Left lobe of liver (tissue), 2 donors: ENCODE data around the gene C8G. TPM values are rescaled to one million over a fixed set of nuclear protein-coding genes. Genes with fewer than 3 reads are reported as not detected.

Experiments used
- ATAC-seq: fragments of 200-7000 bp; cut with Tn5 transposase; one replicate; pipeline ENCODE4 v1.9.1; 2020; ENCODE audit warnings: mild to moderate bottlenecking, moderate library complexity
- DNase-seq: peaks from one replicate; pipeline ENCODE4 v3.0.0-alpha.2; 2020; ENCODE audit warnings: low spot score
- total RNA-seq: library from RNA; stranded (reverse); gene quantifications from one replicate; pipeline ENCODE4 v1.2.1, GENCODE V29; 2021
- donor health status: DM: no; HTN: no; CAD: no; lungs with moderate emphysema.
- donor health status: DM: no; HTN: yes; CAD: no.

Gene C8G
- total RNA-seq, 1 donor from 2014 or later, result 411 TPM

DNA sequence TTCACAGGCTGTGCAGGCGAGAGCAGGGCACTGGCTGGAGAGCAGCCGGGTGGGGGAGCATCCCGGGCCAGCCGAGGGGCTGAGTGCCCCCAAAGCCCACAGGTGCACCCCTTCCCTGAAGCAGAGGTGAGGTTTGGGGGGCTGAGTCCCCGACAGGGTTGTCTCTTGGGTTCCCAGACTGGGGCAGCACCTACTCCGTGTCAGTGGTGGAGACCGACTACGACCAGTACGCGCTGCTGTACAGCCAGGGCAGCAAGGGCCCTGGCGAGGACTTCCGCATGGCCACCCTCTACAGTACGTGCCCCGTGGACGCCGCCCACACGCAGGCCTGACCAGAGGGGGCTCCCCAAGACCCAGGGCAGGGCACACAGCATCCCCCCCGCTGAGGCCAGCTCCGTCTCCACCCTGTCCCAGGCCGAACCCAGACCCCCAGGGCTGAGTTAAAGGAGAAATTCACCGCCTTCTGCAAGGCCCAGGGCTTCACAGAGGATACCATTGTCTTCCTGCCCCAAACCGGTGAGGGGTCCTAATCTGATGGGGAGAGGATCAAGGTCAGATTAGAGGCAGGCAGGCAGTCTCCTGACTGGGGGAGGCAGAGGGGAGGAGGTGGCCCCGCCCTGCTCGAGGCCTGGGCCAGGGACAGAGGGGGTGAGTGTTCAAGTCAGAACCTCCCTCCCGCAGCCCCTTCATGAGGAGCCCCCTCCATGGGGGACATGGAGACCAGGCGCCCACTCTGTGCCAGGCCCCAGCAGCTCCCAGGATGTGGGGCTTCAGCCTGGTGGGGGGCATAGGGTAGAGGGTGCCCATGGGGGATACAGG lies 34.9 kb downstream of the C8G start:
- DNase-seq (no peak), ATAC-seq (no peak)

DNA sequence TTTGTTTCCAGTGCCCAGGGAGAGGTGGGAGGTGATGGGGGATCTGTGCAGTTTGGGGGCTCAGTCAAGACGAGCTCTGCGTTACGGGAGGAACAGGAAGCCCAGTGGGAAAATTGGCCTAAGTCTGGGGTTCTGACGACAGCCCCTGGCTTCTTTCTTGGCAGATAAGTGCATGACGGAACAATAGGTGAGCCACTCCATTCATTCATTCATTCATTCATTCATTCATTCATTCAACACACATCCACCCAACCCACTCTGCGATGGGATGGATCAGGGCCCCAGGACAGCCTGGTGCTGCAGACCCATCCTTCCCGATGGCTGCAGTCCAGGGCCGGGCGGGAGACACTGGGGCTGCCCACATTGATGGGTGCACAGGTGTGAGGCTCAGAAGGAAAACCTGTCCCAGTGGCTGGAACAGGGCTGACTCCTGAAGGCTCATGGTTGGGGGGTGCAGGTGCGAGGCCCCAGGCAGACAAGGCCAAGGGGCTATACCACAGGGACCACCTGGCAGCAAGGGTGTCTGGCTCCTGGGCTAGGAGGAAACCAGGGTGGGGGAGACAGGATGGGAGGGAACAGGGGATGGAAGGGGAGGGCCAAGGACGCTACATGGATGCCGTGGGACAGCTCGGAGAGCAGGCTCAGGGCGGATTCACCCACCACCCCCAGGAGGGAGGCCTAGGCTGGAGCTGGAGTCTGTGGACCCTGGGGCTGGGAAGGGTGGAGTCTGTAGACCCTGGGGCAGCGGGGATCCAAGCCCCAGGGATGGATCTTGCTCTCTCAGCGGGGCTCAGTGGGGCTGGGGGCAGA lies 35.8 kb downstream of the C8G start:
- no peak for DNase-seq
- no peak for ATAC-seq

DNA sequence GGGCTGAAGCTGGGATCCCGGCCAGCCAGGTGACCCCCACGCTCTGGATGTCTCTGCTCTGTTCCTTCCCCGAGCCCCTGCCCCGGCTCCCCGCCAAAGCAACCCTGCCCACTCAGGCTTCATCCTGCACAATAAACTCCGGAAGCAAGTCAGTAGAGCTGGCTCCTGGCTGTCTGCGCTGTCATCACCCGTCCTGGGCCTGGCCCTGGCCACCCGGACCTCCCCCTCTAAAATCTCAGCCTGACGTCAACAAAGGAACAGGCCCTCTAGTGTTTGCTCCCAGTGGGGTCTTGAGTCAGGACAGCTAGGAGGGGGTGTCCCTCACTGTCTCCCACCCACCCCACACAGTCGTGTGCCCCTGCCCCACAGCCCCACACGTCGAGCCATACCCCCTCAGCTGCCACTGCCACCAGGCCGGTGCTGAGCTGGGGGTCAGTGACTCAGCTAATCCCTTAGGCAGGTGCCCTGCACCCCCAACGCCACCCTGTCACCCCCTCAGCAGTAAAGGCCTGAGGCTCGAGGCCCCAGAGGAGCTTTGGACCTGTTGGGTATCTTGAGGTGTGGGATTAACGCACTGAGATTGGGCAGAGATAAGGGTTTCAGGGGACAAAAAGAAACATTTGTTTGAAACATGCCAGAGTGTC lies 36.7 kb downstream of the C8G start:
- ATAC-seq (peak; percentile 21), DNase-seq (no peak)

DNA sequence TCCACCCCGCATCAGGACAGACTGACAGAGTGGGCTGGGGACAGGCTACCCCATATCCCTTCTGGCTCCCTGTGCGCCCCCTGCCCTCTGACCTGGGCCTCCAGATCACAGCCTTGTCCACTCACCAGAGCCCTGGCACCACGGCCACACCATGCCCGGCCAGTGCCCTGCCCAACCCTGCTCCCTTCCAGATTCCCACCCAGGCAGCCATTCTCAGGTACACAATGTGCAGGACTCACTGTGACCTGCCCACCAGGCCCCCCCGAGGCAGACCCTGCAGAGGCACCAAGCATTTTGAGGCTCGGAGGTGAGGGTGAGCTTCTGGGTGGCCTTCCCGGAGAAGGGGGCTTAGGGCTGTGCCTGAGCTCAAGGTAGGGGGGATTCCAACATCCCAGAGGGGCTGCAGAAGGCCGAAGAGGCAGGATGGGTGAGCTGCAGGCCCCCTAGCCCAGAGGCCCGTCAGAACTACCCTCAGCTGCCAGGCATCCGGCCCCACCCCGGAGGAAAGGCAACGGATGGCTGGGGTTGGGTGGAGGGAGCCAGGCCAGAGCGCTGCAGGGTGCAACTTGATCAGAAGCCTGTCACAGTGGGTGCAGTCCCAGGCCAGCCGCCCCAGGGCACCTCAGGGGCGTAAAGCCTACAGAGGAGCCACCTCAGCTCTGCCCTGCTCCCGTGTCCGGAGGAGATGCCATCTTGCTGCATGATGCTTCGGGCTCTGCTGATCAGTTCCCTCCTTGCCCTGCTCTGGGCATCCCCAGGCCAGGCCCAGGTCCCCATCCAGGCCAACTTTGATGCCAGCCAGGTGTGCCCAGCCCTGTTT lies 37.4 kb downstream of the C8G start, which contains the start of gene LCNL1:
Gene LCNL1, plus strand, starts transcription at position 762 of the 820 bp plus-strand sequence. CDS start 594 bp downstream, outside the sequence.
- DNase-seq, result no peak
- ATAC-seq, result no peak

DNA sequence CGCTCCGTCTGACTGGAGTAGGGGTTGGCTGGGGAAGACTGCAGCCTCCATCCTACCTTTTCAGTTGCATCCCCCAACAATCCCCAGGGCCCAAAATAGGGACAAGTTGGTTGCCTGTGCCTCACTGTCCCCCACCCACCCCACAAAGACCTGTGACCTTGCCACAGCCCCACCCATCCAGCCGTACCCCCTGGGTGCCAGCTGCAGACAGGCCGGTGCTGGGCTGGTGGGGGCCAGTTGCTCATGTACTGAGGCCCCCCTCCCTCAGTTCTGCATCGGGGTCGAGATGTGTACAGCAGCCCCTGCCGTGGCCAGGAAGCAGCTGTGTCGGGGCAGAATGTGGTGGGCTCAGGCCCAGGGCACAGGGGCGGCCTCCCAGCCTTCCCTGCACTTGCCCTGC lies 38.1 kb downstream of the C8G start:
- DNase-seq, result no peak
- no peak for ATAC-seq

DNA sequence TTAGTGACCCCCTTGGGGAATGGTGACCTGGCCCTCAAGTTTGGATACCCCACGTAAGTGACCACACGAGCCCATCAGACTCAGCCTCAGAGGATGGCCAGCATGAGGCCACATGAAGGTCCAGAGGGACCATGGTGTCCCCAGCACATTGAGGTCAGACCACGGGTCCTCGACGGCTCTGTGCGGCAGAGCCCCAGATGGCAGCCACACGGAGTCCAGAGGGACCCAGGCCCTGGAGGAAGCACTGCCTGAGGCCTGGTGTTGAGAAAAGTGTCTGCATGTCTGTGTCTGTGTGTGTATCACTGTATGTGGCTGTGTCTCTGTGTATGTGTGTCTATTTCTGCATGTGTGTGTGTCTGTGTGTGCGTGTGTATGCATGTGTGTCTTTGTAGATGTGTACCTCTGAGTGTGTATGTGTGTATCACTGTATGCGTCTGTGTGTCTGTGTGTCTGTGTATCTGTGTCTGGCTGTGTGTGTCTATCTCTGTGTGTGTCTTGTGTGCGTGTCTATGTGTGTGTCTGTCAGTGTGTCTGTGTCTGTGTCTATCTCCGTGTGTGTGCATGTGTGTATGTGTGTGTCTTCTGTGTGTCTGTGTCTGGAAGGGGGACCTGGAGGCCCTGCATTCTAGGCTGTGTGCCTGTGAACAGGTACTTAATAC lies 38.7 kb downstream of the C8G start:
- ATAC-seq, result no peak
- no peak for DNase-seq

DNA sequence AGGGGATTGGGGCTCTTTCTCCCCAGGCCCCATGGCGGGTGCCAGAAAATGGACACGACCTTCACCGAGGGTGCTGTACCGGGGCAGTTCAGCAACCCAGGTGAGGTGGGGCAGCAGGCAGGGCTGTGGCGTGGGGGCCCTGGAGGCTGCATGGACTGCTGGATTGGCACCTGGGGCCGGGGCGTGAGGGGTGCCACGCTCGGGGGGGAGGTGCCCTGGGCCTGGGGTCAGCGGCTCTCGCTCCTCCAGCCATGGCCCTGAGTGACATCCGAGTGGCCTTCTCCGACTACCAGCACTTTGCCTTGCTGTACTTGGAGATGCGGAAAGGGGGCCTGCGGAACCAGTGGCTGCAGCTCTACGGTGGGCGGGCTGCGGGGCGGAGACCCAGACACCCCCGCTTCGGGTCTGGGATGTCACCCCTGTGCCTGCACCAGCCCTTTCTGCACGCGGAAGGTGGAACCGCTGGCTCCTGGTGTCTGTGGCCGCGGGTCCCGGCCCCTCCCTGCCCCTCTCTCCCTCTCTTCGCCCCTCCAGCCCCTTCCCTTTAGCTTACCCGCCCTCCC lies 39.5 kb downstream of the C8G start:
- DNase-seq (no peak), ATAC-seq (no peak)

DNA sequence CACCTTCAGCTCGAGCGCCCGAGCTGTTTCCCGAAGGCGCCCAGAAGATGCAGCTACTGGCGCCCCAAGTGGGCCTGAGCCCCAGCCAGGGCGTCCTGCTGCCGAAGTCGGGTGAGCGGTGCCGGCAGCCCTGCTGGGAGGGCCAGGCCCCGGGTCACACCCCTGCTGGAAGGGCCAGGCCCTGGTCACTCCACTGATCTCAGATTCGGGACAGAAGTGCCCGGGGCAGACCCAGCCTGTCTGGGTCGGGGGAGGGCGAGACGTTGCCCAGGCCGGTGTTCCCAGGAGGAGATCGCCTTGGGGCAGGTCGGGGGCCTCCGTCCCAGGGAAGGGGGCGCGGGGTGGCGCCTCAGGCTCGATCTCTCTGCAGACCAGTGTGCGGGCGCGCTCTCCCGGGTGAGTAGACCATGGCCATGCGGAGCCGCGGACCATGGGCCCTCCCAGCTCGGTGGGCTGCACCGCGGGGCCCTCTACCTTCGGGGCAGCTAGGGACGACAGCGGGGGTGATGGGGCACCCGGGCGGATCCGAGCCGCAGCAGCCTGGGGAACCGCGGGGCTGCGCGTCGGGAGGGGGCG lies 40.1 kb downstream of the C8G start:
- DNase-seq (no peak), ATAC-seq (peak; percentile 18)

DNA sequence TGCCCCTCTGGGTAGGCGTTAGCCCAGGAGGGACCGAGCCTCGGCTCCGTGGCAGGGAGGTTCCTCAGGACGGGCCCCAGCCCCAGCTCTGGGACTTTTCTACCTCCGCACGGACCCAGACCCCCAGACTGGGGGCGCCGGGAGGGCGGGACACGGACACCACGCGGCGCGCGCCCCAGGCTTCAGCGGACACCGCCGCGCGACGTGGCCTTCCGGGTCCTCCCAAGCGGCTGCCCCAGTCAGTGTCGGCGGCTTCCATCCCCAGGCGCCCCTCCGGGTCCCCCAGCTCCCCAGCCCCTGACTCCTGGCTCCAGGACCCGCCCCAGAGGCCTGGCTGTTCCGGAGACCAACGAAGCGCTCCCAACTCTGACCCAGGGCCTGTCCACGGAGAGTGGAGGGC lies 40.8 kb downstream of the C8G start:
- ATAC-seq (no peak), DNase-seq (no peak)

DNA sequence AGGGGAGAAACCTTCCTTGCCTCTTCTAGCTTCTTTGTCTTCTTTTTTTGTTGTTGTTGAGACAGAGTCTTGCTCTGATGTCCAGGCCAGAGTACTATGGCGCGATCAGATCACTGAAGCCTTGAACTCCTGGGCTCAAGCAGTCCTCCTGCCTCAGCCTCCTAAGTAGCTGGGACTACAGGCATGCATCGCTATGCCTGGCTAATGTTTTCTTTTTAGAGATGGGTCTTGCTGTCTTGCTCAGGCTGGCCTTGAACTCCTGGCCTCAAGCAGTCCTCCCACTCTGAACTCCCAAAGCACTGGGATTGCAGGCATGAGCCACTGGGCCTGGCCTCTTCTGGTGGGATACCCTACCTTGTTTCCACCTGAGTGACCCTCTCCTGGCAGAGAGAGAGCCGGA lies 43.8 kb downstream of the C8G start:
- ATAC-seq (no peak), DNase-seq (no peak)

DNA sequence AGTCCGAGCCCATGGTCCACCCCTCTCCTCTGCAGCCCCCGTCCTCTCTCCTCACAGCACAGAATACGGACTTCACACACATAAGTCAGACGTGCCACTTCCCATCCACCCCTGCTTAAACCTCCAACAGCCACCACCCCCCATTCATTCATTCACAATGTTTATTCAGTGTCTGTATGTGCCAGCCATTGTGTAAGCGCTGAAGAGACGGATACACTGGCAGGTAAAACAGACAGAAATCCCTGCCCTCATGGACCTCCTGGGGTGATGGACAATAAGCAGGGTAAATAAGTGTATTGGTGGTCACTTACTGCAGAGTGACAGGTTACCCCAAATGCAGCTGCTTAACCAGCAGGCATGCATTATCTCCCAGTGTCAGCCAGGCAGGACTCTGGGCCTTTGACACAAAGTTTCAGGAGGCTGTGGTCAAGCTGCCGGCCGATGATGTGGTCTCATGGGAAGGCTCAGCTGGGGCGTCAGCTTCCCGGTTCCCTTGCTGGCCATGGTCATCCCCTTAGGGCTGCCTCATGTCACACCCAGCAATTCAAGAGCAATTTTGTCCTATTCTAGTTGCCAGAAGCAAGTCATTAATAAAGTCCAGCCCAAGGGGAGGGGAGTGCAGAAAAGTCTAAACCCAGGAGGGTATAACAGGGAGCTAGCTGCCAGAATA lies 45.3 kb downstream of the C8G start:
- no peak for ATAC-seq

DNA sequence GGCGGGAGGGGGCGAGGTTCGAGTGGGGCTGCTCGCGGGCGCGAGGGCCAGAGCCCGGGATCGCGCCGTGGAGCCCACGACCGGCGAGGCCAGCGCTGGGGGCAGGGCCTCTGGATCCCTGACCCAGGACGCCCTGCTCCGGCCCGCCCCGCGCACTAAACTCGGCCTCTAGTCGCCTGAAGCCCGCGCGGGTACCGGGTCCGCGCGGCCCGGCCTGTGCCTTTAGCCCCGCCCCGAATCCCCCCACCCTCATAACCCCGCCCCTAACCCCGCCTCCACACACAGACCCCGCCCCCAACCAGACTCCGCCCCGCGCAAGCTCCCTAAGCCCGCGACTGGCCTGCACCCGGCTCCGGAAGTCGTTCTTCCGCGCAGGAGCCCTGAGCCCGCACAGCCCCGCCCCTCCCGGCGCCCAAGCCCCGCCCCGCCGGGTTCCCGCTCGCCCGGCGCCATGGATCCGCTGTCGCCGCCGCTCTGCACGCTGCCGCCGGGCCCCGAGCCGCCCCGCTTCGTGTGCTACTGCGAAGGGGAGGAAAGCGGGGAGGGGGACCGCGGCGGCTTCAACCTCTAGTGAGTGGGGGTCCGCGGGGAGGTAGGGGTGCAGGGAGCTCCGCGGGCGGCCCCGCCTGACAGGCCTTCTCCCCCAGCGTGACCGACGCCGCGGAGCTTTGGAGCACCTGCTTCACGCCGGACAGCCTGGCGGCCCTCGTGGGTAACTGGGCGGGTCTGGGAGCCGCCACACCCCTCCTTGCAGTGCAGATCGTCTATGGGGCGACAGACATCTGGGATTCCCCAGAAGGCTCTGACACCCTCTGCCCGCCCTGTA lies 47.2 kb downstream of the C8G start, which contains the start of gene PAXX:
Gene PAXX, plus strand, starts transcription at position 430 of the 826 bp plus-strand sequence. Its CDS starts 22 bp downstream, at position 452.
- ATAC-seq (peak; percentile 93), DNase-seq (peak; percentile 93)

More for the DNA sequence above, 45.3 kb downstream of the C8G start:
- no peak for DNase-seq

DNA sequence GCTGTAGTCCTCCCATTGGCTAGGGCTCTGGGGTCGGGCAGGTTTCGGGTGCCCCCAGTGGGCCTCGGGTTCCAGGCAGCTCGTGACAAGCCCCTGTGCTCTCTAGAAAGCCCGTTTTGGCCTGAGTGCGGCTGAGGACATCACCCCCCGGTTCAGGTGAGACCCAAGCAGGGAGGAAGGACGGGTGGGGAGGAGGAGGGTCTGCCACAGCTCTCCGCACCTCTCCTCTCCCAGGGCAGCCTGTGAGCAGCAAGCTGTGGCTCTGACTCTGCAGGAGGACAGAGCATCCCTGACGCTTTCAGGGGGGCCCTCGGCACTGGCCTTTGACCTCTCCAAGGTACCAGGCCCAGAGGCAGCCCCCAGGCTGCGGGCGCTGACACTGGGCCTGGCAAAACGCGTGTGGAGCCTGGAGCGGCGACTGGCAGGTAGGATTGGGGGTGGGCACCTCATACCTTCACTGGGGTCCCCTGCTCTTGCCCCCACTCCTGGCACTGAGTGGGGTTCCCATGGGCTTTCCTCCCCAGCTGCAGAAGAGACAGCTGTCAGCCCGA lies 47.9 kb downstream of the C8G start:
- DNase-seq (no peak), ATAC-seq (no peak)

DNA sequence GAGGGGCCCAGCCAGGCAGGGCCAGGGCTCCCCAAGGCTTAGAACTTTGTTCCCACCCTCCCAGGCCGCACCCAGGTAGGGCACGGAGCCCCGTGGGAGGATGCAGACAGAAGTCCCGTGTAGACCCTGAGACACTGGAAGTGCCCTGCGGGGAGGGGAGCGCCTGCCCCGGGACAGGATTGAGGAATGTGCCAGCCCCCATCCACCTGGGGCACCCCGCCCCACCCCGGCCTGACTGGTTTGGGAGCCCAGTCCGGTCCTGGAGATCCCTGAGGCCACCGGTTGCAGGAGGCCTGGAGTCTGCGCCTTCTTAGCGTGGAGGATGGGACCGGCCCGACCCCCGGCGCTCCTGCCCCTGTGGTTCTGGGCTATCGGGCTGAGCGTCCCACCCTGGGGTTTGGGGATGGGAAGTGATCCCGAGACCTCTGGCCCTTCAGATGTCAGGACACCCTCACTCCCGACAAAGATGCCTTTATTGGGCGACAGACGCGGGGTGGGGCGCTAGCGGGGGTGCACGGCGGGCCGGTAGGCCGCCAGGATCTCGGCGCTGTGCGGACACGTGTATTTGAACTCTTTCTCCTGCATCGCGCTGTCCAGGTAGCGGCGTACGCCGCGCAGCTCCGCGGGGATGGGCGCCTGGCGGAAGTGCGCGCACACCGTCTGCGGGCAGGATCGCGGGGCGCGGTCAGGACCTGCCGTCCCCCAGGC lies 49.3 kb downstream of the C8G start:
- DNase-seq (no peak), ATAC-seq (no peak)

DNA sequence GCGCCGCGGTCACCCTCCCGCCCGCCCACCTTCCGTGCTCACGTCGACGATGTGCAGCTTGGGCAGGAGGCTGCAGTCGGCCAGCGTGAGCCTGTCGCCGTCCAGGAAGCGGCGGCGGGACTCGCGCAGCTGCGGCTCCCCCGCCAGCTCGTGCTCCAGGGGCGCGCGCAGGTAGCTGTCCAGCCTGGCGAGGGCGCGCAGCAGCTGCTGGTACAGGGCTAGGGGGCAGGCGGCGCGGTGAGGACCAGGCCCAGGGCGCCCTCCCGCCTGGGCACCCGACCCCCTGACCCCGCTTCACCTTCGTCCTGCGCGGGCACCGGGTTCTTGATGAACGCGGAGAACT lies 49.8 kb downstream of the C8G start:
- no peak for ATAC-seq
- DNase-seq, result no peak

DNA sequence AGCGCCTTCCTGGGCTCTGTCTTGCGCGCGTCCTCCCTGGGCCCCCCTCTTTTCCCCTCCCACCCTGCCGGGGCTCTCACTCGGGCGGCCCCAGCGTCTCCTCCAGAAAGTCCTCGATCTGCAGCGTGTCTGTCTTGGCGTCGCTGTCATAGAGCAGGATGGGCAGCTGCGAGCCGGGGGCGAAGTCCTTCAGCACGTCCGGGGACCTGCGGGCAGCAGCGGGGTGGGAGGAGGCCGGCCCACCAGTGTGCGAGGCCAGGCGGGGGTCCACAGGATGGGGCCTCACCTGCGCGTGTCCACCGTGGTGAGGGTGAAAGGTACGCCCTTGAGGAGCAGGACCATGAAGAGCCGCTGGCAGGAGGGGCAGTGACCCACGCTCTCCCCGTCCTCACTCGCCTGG lies 50.3 kb downstream of the C8G start:
- ATAC-seq, result no peak
- DNase-seq, result no peak

DNA sequence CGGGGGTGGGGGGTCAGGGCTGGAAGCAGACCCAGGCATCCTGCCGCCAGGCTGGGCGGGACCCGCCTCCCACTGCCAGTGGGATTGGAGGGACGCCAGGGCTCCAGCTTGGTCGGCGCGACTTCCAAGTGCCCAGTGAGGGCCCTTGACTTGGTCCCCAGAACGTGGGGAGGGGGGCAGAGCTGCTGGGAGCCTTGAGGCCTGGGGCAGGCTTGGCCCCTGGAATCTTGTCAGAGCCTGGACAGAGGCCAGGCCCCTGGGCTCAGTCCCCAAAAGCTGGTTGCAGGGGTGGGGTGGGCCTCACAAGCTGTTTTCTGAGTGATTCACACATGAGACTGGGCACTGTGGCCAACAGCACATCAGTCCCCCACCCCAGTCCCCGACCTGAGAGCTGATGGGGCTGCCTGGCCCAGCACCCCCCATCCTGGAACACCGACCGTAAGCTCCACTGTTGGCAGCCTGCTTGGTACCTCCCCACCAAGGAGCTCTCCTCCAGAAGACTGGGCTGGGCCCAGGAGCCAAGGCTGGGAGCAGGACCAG lies 50.8 kb downstream of the C8G start:
- DNase-seq (no peak), ATAC-seq (no peak)
